HepG2 (cell line): ENCODE results near the gene ZFHX3. TPM values are rescaled to one million over a fixed set of nuclear protein-coding genes. Genes with fewer than 3 reads are reported as not detected.

Experiments
- AGO1 ChIP-seq: fragments of 200-400 bp; formaldehyde crosslinking; IDR thresholded peaks from 2 replicates; pipeline ENCODE4 v1.6.1; 2017; ENCODE audit warnings: mild to moderate bottlenecking, low read depth, low read length, moderate library complexity; ENCODE audit not compliant: poor library complexity, severe bottlenecking
- ATF3 ChIP-seq: sonication (generic); formaldehyde crosslinking; IDR thresholded peaks from 2 replicates; pipeline ENCODE4 v1.4.0; 2020; ENCODE audit warnings: missing genetic modification reagents
- GATAD1 ChIP-seq: IDR thresholded peaks from 2 replicates; pipeline ENCODE4 v1.6.1; 2016; ENCODE audit warnings: missing genetic modification reagents, missing compliant biosample characterization
- ISX ChIP-seq: sonication (generic); formaldehyde crosslinking; conservative IDR thresholded peaks from 2 replicates; pipeline ENCODE4 v1.5.0; 2020; ENCODE audit warnings: missing genetic modification reagents
- NFAT5 ChIP-seq: sonication (generic); formaldehyde crosslinking; IDR thresholded peaks from 2 replicates; pipeline ENCODE4 v1.4.0; 2020; ENCODE audit warnings: missing genetic modification reagents
- SIN3B ChIP-seq: fragments of 150-350 bp; IDR thresholded peaks from 2 replicates; pipeline ENCODE4 v1.6.1; 2014; ENCODE audit warnings: low read length
- SYNCRIP ChIP-seq: fragments of 200-400 bp; formaldehyde crosslinking; IDR thresholded peaks from 2 replicates; pipeline ENCODE4 v1.6.1; 2018; ENCODE audit warnings: mild to moderate bottlenecking, low read depth, low read length; ENCODE audit not compliant: insufficient read depth
- TARDBP ChIP-seq: sonication (generic); formaldehyde crosslinking; IDR thresholded peaks from 2 replicates; pipeline ENCODE4 v1.8.0; 2022; ENCODE audit warnings: mild to moderate bottlenecking, missing genetic modification reagents
- ZBTB26 ChIP-seq: IDR thresholded peaks from 2 replicates; pipeline ENCODE4 v1.6.1; 2016; ENCODE audit warnings: missing compliant biosample characterization, missing genetic modification reagents, borderline replicate concordance
- ZBTB7A ChIP-seq: sonication (generic); formaldehyde crosslinking; IDR thresholded peaks from 2 replicates; pipeline ENCODE4 v1.8.0; 2022; ENCODE audit warnings: mild to moderate bottlenecking, missing genetic modification reagents
- ZFP41 ChIP-seq: sonication (generic); formaldehyde crosslinking; IDR thresholded peaks from 2 replicates; pipeline ENCODE4 v1.4.0; 2020; ENCODE audit warnings: mild to moderate bottlenecking, missing genetic modification reagents, borderline replicate concordance
- ZNF331 ChIP-seq: sonication (generic); formaldehyde crosslinking; IDR thresholded peaks from 2 replicates; pipeline ENCODE4 v1.4.0; 2020; ENCODE audit warnings: missing genetic modification reagents
- ZNF503 ChIP-seq: sonication (generic); formaldehyde crosslinking; IDR thresholded peaks from 2 replicates; pipeline ENCODE4 v1.4.0; 2020; ENCODE audit warnings: missing genetic modification reagents
- polyA plus RNA-seq, 8 experiments: library from polyadenylated mRNA; depleted of rRNA in 3 of 8; stranded (reverse) in 7 of 8; unstranded in 1 of 8; fragments of >200 nt; fragmentation: Illumina TruSeq in 4 of 8; extraction: Trizol in 4 of 8; gene quantifications; 2 replicates each; pipeline versions ENCODE4 v1.2.1 to v1.2.3, GENCODE V29; 2011 to 2016; ENCODE audit warnings: low read depth in 4 of 8, missing spikeins in 1 of 8, mixed read lengths in 1 of 8; ENCODE audit not compliant: insufficient read depth in 1 of 8
- total RNA-seq, 5 experiments: library from RNA; depleted of rRNA; stranded (reverse); fragments of >200 nt; fragmentation: Illumina TruSeq; extraction: Trizol; gene quantifications; 2 replicates each; pipeline ENCODE4 v1.2.3, GENCODE V29; 2016; ENCODE audit warnings: low read depth in 1 of 5

Gene ZFHX3
- total and polyA plus RNA-seq, 2 of the 13 experiments (the other 11 are each of a cell fraction or from before 2014, with no cell fraction given), result 5.0 to 6.0 TPM

- TF ChIP-seq NFAT5, result no peak
- TF ChIP-seq GATAD1 (CRISPR knock-in tag), result no peak
- TF ChIP-seq TARDBP, result peak; percentile 74
- TF ChIP-seq ZNF503, result no peak
- no peak for TF ChIP-seq SIN3B
- TF ChIP-seq ZFP41 (CRISPR knock-in tag), result no peak
- no peak for TF ChIP-seq ZBTB26
- no peak for TF ChIP-seq ISX (CRISPR knock-in tag)
- peak; percentile 72 for TF ChIP-seq ZNF331 (CRISPR knock-in tag)
- no peak for TF ChIP-seq AGO1
- no peak for TF ChIP-seq ATF3 (CRISPR knock-in tag)
- peak; percentile 62; the same call in 1 of the 2 replicates for TF ChIP-seq ZBTB7A
- TF ChIP-seq SYNCRIP, result no peak
Measured at GRCh38 chr16:73037845-73038570, 9.9 kb downstream of the ZFHX3 start (continued).
